HTR-8/SVneo (cell line): ENCODE results near the gene VPS26B.
"Not testable (repeated sequence)": the region's sequence is repeated elsewhere in the genome, so short reads cannot be mapped to it uniquely, and the experiment has no call there.

ENCODE experiments used
- DNase-seq: peaks from one replicate; pipeline ENCODE4 v3.0.0; 2011; ENCODE audit warnings: low spot score, mixed read lengths; ENCODE audit not compliant: insufficient read length
- FAIRE-seq: peaks from 2 replicates; lab custom pipeline; 2011; peaks lifted over from hg19 to GRCh38; lab: Jason Lieb, UNC

VPS26B gene

GRCh38 chr11:134254433-134255183, 30.1 kb downstream of the VPS26B start:
- no peak for DNase-seq
- no peak for FAIRE-seq

- DNase-seq: not testable (repeated sequence)
Observed at GRCh38 chr11:134255184-134255561, 30.7 kb downstream of the VPS26B start.

GRCh38 chr11:134257101-134257500, 32.6 kb downstream of the VPS26B start:
- no peak for DNase-seq
- FAIRE-seq: no peak

More at GRCh38 chr11:134255184-134255561, 30.7 kb downstream of the VPS26B start:
- not testable (repeated sequence) for FAIRE-seq

- DNase-seq: no peak
- FAIRE-seq: no peak
Observed at GRCh38 chr11:134258577-134258976, 34.1 kb downstream of the VPS26B start.

GRCh38 chr11:134260503-134260902, 36.0 kb downstream of the VPS26B start:
- DNase-seq (no peak), FAIRE-seq (no peak)

GRCh38 chr11:134260983-134261382, 36.5 kb downstream of the VPS26B start:
- FAIRE-seq (no peak), DNase-seq (no peak)

GRCh38 chr11:134261626-134262488, 37.4 kb downstream of the VPS26B start:
- no peak for FAIRE-seq

GRCh38 chr11:134264966-134265764, 40.7 kb downstream of the VPS26B start:
- DNase-seq: no peak
- FAIRE-seq: no peak

More at GRCh38 chr11:134261626-134262488, 37.4 kb downstream of the VPS26B start:
- DNase-seq: no peak

GRCh38 chr11:134266440-134266839, 42.0 kb downstream of the VPS26B start:
- DNase-seq: no peak

GRCh38 chr11:134266841-134267251, 42.4 kb downstream of the VPS26B start:
- DNase-seq (no peak), FAIRE-seq (no peak)

More at GRCh38 chr11:134266440-134266839, 42.0 kb downstream of the VPS26B start:
- no peak for FAIRE-seq

GRCh38 chr11:134267461-134267860, 43.0 kb downstream of the VPS26B start:
- no peak for FAIRE-seq
- DNase-seq: no peak

GRCh38 chr11:134267966-134268365, 43.5 kb downstream of the VPS26B start:
- DNase-seq (no peak), FAIRE-seq (no peak)

- FAIRE-seq: no peak
- no peak for DNase-seq
Observed at GRCh38 chr11:134270250-134270714, 45.8 kb downstream of the VPS26B start.

GRCh38 chr11:134271978-134272377, 47.5 kb downstream of the VPS26B start:
- FAIRE-seq: no peak
- no peak for DNase-seq

GRCh38 chr11:134272381-134273316, 48.2 kb downstream of the VPS26B start:
- FAIRE-seq (no peak), DNase-seq (no peak)

GRCh38 chr11:134273317-134273712, 48.8 kb downstream of the VPS26B start:
- FAIRE-seq (no peak), DNase-seq (no peak)

GRCh38 chr11:134275188-134275533, 50.7 kb downstream of the VPS26B start:
- no peak for DNase-seq
- no peak for FAIRE-seq

GRCh38 chr11:134275534-134276395, 51.3 kb downstream of the VPS26B start, which contains the start of gene GLB1L3:
Gene GLB1L3 (plus strand): TSS chr11:134276379. CDS start chr11:134276741, 362 bp downstream.
- no peak for FAIRE-seq
- DNase-seq: no peak
